Measurements from ENCODE around the gene THBS4.

The THBS4 gene

DNA sequence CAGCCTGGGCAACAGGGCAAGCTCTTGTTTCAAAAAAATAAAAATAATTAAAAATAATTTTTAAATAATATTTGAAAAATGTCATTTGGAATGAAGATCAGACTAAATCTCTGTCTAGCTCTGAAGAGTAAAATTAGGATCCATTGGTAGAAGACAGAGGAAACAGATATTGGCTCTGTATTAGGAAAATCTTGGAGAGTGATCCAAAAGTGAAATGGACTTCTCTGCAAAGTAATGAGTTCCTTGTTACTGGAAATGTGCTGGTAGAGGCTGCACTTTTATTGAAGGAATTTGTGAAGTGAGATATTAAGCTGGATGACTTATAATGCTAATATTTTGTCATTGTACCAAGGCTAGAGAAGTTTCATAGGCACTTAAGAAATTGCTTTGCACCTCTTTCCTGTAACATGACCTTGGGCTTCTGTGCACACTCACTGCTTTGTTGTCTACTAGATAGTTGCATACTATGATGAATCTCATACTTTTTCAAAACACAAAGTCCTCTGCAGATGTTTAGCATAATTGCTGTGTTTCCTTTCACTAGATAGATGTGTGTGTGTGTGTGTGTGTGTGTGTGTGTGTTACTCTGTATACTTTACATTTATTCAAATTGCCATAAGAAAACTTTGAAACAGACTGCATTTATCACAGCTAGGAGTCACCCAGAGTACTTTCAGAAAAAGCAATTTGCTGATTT is 13.1 kb downstream of the THBS4 start:
- DNase-seq (ENCODE audit: low spot score): no peak

- no peak for DNase-seq (ENCODE audit: low spot score)
Observed at GRCh38 chr5:80052464-80052863, 17.3 kb downstream of the THBS4 start.

GRCh38 chr5:80054682-80055081 is 19.5 kb downstream of the THBS4 start:
- DNase-seq (ENCODE audit: low spot score): no peak

- DNase-seq (ENCODE audit: low spot score): no peak
Observed at GRCh38 chr5:80055491-80056170, 20.5 kb downstream of the THBS4 start.

DNA sequence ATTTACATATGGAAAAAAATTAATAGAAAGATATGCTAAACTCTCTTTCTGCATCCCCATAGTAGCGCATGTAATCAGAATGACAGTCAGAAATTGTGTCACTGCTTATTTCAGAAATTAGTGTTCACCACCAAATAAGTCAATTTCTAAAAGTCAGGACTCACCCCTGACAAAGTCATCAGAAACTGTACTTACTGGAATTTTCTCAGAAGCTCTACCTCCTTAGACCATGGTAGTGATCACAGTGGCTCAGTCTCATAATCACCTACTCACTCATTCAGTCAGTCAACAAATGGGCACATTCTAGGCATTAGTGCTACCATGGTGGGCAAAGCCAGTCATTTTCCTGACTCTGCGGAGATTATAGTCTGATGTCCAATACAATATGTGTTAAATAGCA is 22.0 kb downstream of the THBS4 start:
- no peak for DNase-seq (ENCODE audit: low spot score)

GRCh38 chr5:80057921-80058320 is 22.8 kb downstream of the THBS4 start:
- no peak for DNase-seq (ENCODE audit: low spot score)

DNA sequence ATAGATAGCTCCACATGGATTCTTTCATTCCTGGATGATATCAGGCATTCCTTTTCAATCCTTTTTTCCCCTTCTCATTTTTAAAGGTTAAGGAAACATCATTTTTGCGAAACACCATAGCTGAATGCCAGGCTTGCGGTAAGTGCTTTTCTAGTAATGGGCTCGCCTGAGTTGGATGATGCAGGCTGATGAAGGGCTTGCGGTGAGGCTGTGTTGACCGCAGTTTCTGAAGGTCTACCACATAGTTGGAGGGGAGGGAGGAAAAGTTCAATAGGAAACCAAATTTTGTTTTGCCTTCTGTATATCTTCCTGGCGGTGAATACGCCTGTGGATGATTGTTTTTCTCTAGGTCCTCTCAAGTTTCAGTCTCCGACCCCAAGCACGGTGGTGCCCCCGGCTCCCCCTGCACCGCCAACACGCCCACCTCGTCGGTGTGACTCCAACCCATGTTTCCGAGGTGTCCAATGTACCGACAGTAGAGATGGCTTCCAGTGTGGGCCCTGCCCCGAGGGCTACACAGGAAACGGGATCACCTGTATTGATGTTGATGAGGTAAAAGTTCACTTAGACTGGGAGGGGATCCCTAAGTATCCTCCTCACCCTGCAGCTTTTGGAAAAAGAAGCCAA is 24.3 kb downstream of the THBS4 start:
- DNase-seq (ENCODE audit: low spot score): no peak

DNA sequence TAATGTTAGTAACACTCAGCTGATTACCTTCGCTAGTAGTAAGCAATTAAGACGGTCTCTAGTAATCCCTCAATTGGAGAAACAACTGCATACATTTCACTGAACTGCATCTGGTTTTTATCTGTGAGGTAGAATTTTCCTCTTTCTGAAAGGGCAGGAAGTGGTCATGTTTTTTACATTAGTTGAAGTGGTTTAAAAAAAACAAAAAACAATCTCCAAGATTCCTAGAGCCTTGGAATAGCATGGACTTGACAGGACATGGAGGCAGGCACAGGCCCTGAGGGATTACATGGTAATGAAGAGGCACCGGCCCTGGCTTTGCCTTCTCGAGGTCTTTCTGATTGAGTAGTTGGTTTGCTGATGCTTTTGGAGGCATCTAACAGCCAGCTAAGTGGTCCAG is 25.8 kb downstream of the THBS4 start:
- no peak for DNase-seq (ENCODE audit: low spot score)

DNA sequence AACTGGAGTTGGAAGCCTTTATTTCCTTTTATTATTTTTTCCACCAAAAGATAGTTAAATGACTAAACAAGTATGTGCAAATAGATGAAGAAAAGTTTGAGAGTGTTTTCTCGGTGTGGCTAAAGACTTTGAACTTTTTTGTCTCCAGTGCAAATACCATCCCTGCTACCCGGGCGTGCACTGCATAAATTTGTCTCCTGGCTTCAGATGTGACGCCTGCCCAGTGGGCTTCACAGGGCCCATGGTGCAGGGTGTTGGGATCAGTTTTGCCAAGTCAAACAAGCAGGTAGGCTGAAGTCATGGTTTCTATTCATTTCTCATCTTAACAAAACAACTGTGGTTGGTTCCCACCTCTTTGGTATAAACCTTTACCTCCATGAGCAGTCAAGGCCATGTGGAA is 26.4 kb downstream of the THBS4 start:
- DNase-seq (ENCODE audit: low spot score): no peak

DNA sequence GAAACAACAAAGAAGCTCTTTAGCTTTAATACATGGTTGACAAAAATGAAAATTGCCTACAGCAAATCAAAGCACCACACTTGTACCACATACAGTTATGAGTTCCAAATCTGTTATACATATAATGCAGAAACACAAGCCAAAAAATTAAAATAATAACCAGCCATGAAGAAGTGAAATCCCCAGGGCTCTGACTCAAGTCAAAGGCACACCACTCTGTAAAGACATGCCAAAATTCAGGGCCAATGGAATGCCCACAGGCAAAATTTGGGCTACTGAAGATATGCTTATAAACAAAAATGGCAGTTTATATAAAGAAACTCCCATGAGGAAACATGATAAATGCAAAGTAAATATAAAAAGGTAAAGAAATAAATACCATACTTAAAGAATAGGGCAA is 29.0 kb downstream of the THBS4 start:
- no peak for DNase-seq (ENCODE audit: low spot score)

GRCh38 chr5:80067016-80067415 is 31.9 kb downstream of the THBS4 start:
- DNase-seq (ENCODE audit: low spot score): no peak

DNA sequence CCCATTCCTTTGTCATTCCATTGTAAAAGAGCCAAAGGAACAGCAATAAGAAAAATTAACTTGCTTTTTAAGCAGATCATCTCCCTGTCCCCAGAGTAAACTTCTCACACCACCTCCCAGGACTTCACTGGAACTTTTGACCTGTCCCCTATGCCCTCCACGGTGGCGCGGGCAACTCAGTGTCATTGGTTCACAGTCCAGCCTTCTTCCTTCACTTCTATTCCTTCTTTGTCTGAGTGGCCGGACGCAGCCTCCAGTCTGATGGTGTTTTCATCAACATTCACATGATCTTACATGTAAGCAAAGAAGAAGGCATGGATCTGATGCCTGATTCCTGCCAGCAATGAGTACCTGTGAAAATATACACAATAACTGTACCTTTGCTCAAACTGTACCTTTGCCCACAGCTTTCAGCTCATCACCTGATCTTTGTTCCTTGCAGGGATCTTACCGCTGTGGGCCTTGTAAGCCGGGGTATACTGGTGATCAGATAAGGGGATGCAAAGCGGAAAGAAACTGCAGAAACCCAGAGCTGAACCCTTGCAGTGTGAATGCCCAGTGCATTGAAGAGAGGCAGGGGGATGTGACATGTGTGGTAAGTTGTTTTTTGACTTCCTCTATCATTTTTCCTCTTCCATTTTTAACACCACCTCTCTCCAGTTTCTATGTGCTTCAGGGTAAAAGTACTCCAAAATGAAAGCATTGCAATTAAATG is 32.5 kb downstream of the THBS4 start:
- no peak for DNase-seq (ENCODE audit: low spot score)

DNA sequence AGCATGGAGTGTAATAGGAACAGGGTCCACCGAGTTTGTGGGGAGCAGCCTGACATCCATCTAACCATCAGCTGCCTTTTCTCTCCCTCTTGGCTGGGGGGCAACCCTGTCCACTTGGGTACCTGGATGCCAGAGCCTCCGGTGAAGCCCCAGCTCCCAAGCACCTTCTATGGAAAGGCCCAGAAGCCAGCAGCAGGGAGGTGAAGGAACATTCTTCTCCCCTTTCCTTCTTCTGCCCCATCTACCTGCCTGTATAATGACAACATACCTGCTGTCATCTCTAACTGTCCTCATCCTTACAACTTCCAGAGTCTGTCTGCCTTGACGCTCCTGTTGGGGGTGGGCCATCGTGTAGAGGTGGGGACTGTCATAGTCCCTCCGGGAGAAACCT is 33.1 kb downstream of the THBS4 start:
- DNase-seq (ENCODE audit: low spot score): no peak

- no peak for DNase-seq (ENCODE audit: low spot score)
Observed at GRCh38 chr5:80068775-80069174, 33.6 kb downstream of the THBS4 start.

GRCh38 chr5:80069251-80069800 is 34.2 kb downstream of the THBS4 start:
- DNase-seq (ENCODE audit: low spot score): no peak

GRCh38 chr5:80069918-80070318 is 34.8 kb downstream of the THBS4 start:
- DNase-seq (ENCODE audit: low spot score): no peak

GRCh38 chr5:80070338-80071056 is 35.3 kb downstream of the THBS4 start:
- no peak for DNase-seq (ENCODE audit: low spot score)

DNA sequence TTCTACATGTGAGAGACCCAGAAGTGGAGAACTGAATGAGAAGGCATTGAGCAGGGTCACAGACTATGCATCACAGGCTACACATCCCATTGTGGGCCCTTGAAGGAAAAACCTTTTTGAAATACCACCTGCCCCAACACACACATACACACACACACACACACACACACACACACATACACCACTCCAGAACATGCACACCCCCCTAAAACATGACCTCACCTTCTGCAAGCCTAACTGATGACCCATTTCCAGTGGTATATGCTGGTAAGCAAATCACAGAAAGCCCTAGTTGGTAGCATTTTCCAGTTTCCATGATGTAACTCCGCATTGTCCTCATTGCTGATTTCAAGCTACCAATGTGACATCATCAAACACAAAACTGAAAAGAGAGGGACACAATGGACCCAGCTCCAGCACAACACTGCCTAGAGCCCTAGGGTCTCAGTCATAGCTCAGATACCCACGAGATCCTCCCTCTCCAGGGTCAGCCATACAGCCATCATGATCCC is 36.4 kb downstream of the THBS4 start:
- no peak for DNase-seq (ENCODE audit: low spot score)

DNA sequence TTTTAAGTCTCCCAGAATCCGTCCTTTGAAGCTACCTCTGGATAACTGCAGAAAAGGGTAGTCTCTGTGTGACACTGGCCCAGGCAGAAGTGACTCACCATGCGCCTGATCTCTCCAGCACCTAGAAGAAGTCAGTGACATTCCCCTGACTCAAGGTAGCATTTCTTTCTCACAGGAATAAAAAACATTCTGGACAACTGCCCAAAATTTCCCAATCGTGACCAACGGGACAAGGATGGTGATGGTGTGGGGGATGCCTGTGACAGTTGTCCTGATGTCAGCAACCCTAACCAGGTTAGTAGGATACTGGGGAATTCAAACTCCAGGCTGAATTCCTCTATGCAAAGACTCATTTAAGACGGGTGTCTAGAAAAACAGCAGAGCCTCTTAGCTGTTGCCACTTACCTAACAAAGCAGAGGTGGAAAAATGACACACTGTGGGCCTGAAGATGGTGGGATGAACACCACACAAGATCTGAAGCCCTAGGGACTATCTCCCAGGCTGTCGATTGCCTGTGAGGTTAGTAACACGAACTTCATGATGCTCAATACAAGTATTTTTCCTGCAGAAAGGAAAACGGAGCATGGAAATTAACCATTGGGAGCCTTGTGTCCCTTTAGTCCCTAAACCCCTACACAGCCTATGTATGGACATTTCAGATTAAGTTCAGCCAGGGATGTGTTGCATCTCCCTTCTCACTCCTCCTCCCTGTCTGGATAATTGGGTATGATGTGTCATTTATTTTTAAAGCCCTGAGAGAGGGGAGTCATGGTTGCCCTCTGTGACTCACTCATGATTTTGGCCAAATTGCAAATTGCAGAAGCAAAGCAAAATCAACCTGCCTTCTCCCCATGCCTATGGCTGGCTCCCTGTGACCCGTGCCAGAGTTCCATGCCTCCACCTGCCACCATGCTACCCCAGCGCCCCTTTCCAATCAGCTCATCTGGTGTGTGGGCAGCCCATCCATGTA is 37.2 kb downstream of the THBS4 start:
- no peak for DNase-seq (ENCODE audit: low spot score)
